Dermis microvascular lymphatic vessel endothelial cell (primary cell): ENCODE measurements around the gene ANO8. TPM values are rescaled to one million over a fixed set of nuclear protein-coding genes. Genes with fewer than 3 reads are reported as not detected.
"Not testable (repeated sequence)": the region's sequence is repeated elsewhere in the genome, so short reads cannot be mapped to it uniquely, and the experiment has no call there.

Experiments
- DNase-seq, 2 donors: peaks; one replicate each; pipeline versions ENCODE4 v3.0.0 to v3.0.0-alpha.2; 2010; ENCODE audit warnings: low read depth in 2 of 2
- total RNA-seq: library from RNA; depleted of rRNA; stranded (reverse); fragments of >200 nt; gene quantifications from 2 replicates; pipeline ENCODE4 v1.2.1, GENCODE V29; 2014

Gene ANO8
- total RNA-seq, 1 donor from 2014 or later, result 1.8 TPM

- DNase-seq, result peak in 1 of 2 donors; percentile 30
Measured at GRCh38 chr19:17294051-17294891, 40.4 kb downstream of the ANO8 start.

GRCh38 chr19:17293605-17294004 lies 41.0 kb downstream of the ANO8 start:
- no peak for DNase-seq

- peak; percentile 63 to 86 for DNase-seq
Measured at GRCh38 chr19:17292301-17293074, 42.2 kb downstream of the ANO8 start.

GRCh38 chr19:17289489-17289888 lies 45.2 kb downstream of the ANO8 start:
- DNase-seq, result peak; percentile 86 to 89

GRCh38 chr19:17286752-17287151 lies 47.9 kb downstream of the ANO8 start:
- DNase-seq, result no peak

- no peak for DNase-seq
Measured at GRCh38 chr19:17286263-17286662, 48.4 kb downstream of the ANO8 start.

GRCh38 chr19:17285415-17286135 lies 49.1 kb downstream of the ANO8 start:
- no peak for DNase-seq

GRCh38 chr19:17283504-17283996 lies 51.1 kb downstream of the ANO8 start:
- no peak for DNase-seq

GRCh38 chr19:17282488-17283125 lies 52.0 kb downstream of the ANO8 start:
- peak in 1 of 2 donors; percentile 83 for DNase-seq

- peak in 1 of 2 donors; percentile 36 for DNase-seq
Measured at GRCh38 chr19:17281391-17282304, 53.0 kb downstream of the ANO8 start, which contains the start of gene ANKLE1. Gene ANKLE1, plus strand, starts transcription at chr19:17281901. Its CDS starts 20 bp downstream, at chr19:17281921.

GRCh38 chr19:17279436-17279835 lies 55.2 kb downstream of the ANO8 start:
- DNase-seq, result no peak

GRCh38 chr19:17275441-17276175 lies 59.0 kb downstream of the ANO8 start:
- DNase-seq, result no peak

GRCh38 chr19:17274892-17275291 lies 59.8 kb downstream of the ANO8 start:
- DNase-seq, result not testable (repeated sequence)

Other genes starting within 250 kb of the ANO8 start
- gene USE1, start 119.5 kb downstream of the ANO8 start, total RNA-seq, result 11.6 and 15.4 TPM in 2 replicates
- 2.1 and 7.0 TPM in 2 replicates for gene OCEL1, start 108.6 kb downstream of the ANO8 start, total RNA-seq
- gene NR2F6, start 88.9 kb downstream of the ANO8 start, total RNA-seq, result 31.6 and 32.9 TPM in 2 replicates
- gene USHBP1, start 70.1 kb downstream of the ANO8 start, total RNA-seq, result 20.9 and 37.4 TPM in 2 replicates
- gene BABAM1, start 67.4 kb downstream of the ANO8 start, total RNA-seq, result 80.7 and 95.3 TPM in 2 replicates
- 0.51 and 0.63 TPM in 2 replicates for gene ANKLE1, start 53.0 kb downstream of the ANO8 start, total RNA-seq
- gene ABHD8, start 31.4 kb downstream of the ANO8 start, total RNA-seq, result 5.1 and 8.2 TPM in 2 replicates
- gene MRPL34, start 29.0 kb downstream of the ANO8 start, total RNA-seq, result 42.1 and 46.1 TPM in 2 replicates
- 18.2 and 24.5 TPM in 2 replicates for gene DDA1, start 25.3 kb downstream of the ANO8 start, total RNA-seq
- gene GTPBP3, start 2.7 kb upstream of the ANO8 start, total RNA-seq, result 7.6 and 9.1 TPM in 2 replicates
- 5.9 and 21.2 TPM in 2 replicates for gene PLVAP, start 42.5 kb upstream of the ANO8 start, total RNA-seq
- gene CCDC194, start 59.3 kb upstream of the ANO8 start, total RNA-seq, result not detected in 2 replicates
- gene BST2, start 70.8 kb upstream of the ANO8 start, total RNA-seq, result 1.9 and 4.0 TPM in 2 replicates
- gene MVB12A, start 85.2 kb upstream of the ANO8 start, total RNA-seq, result 29.4 and 41.7 TPM in 2 replicates
- not detected in 2 replicates for gene TMEM221, start 113.8 kb upstream of the ANO8 start, total RNA-seq
- not detected in 2 replicates for gene NXNL1, start 126.1 kb upstream of the ANO8 start, total RNA-seq
- 13.2 and 22.4 TPM in 2 replicates for gene SLC27A1, start 135.7 kb upstream of the ANO8 start, total RNA-seq
- gene PGLS, start 176.8 kb upstream of the ANO8 start, total RNA-seq, result 32.6 and 80.5 TPM in 2 replicates
- 57.9 and 60.7 TPM in 2 replicates for gene COLGALT1, start 220.8 kb upstream of the ANO8 start, total RNA-seq